ENCODE measurements around the gene KDM2B.

Gene KDM2B

GRCh38 chr12:121560392-121561008, 20.3 kb downstream of the KDM2B start:
- no peak overlapping the region for H3K4me3 ChIP-seq (ENCODE audit: low read depth, low read length)
- peak; percentile 57 for DNase-seq (ENCODE audit: low read depth)
- no peak for TF ChIP-seq POLR2A (IDR thresholded peaks at IDR 0.05; ENCODE audit: extremely low read depth, insufficient read length)
- TF ChIP-seq MAX (IDR thresholded peaks at IDR 0.05; ENCODE audit: low read depth, low read length): no peak
- TF ChIP-seq CTCF (IDR thresholded peaks at IDR 0.05; ENCODE audit: low read depth, low read length): no peak
- no peak for TF ChIP-seq MYC (IDR thresholded peaks at IDR 0.05; ENCODE audit: low read depth, low read length)

DNA sequence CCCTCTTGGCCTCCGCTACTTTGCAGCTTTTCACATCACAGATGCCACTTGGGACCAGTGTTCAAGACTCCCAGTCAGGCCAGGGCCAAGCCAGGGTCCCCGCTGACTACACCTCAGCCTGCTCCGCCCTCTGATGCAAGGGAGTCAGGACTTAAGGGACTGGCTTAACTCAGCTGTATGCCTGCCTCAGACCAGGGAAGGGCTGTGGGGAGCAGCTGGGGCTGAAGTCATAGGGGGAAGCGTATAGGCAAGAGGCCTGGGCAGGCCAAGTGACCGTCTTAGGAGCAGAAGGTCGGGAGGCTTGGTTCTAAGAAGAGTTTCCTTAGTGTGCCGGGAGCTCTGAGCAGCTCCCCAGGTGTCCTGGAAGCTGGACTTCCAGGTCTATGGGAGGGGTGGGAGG, 21.9 kb downstream of the KDM2B start:
- TF ChIP-seq MAX (IDR thresholded peaks at IDR 0.05; ENCODE audit: low read depth, low read length) (no peak), CTCF (IDR thresholded peaks at IDR 0.05; ENCODE audit: low read depth, low read length) (no peak), MYC (IDR thresholded peaks at IDR 0.05; ENCODE audit: low read depth, low read length) (no peak), POLR2A (IDR thresholded peaks at IDR 0.05; ENCODE audit: extremely low read depth, insufficient read length) (no peak)
- DNase-seq (ENCODE audit: low read depth): no peak
- H3K4me3 ChIP-seq (ENCODE audit: low read depth, low read length): no peak overlapping the region

DNA sequence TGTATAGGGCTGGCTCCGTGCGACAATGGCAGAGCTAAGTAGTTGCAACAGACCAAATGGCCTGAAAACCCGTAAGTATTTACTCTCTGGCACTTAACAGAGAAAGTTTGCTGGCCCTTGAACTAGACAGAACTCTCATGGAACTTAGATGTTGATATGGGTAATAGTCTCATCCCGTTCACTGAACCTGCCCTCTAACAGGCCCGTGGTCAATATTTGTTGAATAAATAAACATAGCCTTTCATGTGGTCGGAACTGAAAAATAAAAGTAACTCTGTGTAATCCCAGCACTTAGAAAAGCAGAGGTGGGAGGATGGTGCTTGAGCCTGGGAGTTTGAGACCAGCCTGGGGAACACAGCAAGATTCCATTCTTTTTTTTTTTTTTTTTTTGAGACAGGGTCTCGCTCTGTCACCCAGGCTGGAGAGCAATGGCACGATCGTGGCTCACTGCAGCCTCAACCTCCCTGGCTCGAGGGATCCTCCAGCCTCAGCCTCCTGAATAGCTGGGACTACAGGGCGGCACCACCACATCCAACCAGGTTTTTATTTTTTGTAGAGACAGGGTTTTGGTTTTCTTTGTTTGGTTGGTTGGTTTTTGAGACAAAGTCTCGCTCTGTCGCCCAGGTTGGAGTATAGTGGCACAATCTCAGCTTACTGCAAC, 29.7 kb downstream of the KDM2B start:
- H3K4me3 ChIP-seq (ENCODE audit: low read depth, low read length): no peak overlapping the region
- no peak for DNase-seq (ENCODE audit: low read depth)
- TF ChIP-seq MAX (IDR thresholded peaks at IDR 0.05; ENCODE audit: low read depth, low read length) (no peak), CTCF (IDR thresholded peaks at IDR 0.05; ENCODE audit: low read depth, low read length) (no peak), POLR2A (IDR thresholded peaks at IDR 0.05; ENCODE audit: extremely low read depth, insufficient read length) (no peak), MYC (IDR thresholded peaks at IDR 0.05; ENCODE audit: low read depth, low read length) (no peak)

DNA sequence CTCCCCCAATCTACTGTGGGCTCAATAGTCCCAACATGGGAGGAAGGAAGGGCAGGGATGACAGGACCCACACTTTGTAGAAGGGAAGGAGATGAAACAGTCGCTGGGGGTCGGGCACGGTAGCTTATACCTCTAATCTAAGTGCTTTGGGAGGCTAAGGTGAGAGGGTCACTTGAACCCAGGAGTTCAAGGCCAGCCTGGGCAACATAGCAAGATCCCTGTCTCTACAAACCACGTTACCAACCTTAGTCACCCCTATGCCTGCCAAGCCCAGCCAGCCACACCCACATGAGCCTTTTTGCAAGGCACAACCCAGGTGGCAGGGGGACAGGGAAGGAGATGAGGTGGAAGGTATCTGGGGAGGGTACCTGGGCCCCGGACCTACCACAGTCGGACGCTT, 31.7 kb downstream of the KDM2B start:
- no peak for DNase-seq (ENCODE audit: low read depth)
- no peak overlapping the region for H3K4me3 ChIP-seq (ENCODE audit: low read depth, low read length)
- no peak for TF ChIP-seq MYC (IDR thresholded peaks at IDR 0.05; ENCODE audit: low read depth, low read length)
- no peak for TF ChIP-seq POLR2A (IDR thresholded peaks at IDR 0.05; ENCODE audit: extremely low read depth, insufficient read length)
- no peak for TF ChIP-seq CTCF (IDR thresholded peaks at IDR 0.05; ENCODE audit: low read depth, low read length)
- TF ChIP-seq MAX (IDR thresholded peaks at IDR 0.05; ENCODE audit: low read depth, low read length): no peak

- H3K4me3 ChIP-seq (ENCODE audit: low read depth, low read length): no peak overlapping the region
- DNase-seq (ENCODE audit: low read depth): no peak
- TF ChIP-seq MAX (IDR thresholded peaks at IDR 0.05; ENCODE audit: low read depth, low read length) (no peak), CTCF (IDR thresholded peaks at IDR 0.05; ENCODE audit: low read depth, low read length) (no peak), POLR2A (IDR thresholded peaks at IDR 0.05; ENCODE audit: extremely low read depth, insufficient read length) (no peak), MYC (IDR thresholded peaks at IDR 0.05; ENCODE audit: low read depth, low read length) (no peak)
These were observed 35.3 kb downstream of the KDM2B start for GRCh38 chr12:121545480-121545879.

Data from NB4 (cell line).